ENCODE measurements around the gene STARD13.

STARD13 gene

GRCh38 chr13:33213024-33213768, 72.4 kb downstream of the STARD13 start:
- no peak overlapping the region for H3K9ac ChIP-seq (ENCODE audit: low read length)
- peaks cover 24% of the 10 kb centered on the region for H3K4me1 ChIP-seq (ENCODE audit: control insufficient read depth, low read depth, low read length)
- no peaks in the 10 kb centered on the region for H3K27me3 ChIP-seq (ENCODE audit: control insufficient read depth, insufficient read depth, low read length)
- H3K27ac ChIP-seq (ENCODE audit: low read length), result no peak overlapping the region
- no peaks in the 10 kb centered on the region for H3K9me3 ChIP-seq (ENCODE audit: control insufficient read depth, low read depth, low read length)
- H3K36me3 ChIP-seq (ENCODE audit: control insufficient read depth, low read depth, low read length), result no peaks in the 10 kb centered on the region
- H3K4me3 ChIP-seq (ENCODE audit: low read length), result no peak overlapping the region

- Histone ChIP-seq H3K4me3 (ENCODE audit: low read length) (no peak overlapping the region), H3K9ac (ENCODE audit: low read length) (no peak overlapping the region)
These were observed 73.2 kb downstream of the STARD13 start for GRCh38 chr13:33212396-33212795.

GRCh38 chr13:33210090-33210489, 75.5 kb downstream of the STARD13 start:
- H3K4me1 ChIP-seq (ENCODE audit: control insufficient read depth, low read depth, low read length), result peaks cover 30% of the 10 kb centered on the region

More at GRCh38 chr13:33212396-33212795, 73.2 kb downstream of the STARD13 start:
- H3K4me1 ChIP-seq (ENCODE audit: control insufficient read depth, low read depth, low read length), result peaks cover 24% of the 10 kb centered on the region
- H3K27ac ChIP-seq (ENCODE audit: low read length), result no peak overlapping the region
- no peaks in the 10 kb centered on the region for H3K36me3 ChIP-seq (ENCODE audit: control insufficient read depth, low read depth, low read length)
- no peaks in the 10 kb centered on the region for H3K9me3 ChIP-seq (ENCODE audit: control insufficient read depth, low read depth, low read length)
- H3K27me3 ChIP-seq (ENCODE audit: control insufficient read depth, insufficient read depth, low read length), result no peaks in the 10 kb centered on the region

GRCh38 chr13:33208290-33209220, 77.0 kb downstream of the STARD13 start:
- Histone ChIP-seq H3K27ac (ENCODE audit: low read length) (no peak overlapping the region), H3K36me3 (ENCODE audit: control insufficient read depth, low read depth, low read length) (no peaks in the 10 kb centered on the region), H3K9ac (ENCODE audit: low read length) (no peak overlapping the region), H3K4me3 (ENCODE audit: low read length) (no peak overlapping the region), H3K27me3 (ENCODE audit: control insufficient read depth, insufficient read depth, low read length) (no peaks in the 10 kb centered on the region), H3K4me1 (ENCODE audit: control insufficient read depth, low read depth, low read length) (peaks cover 19% of the 10 kb centered on the region), H3K9me3 (ENCODE audit: control insufficient read depth, low read depth, low read length) (no peaks in the 10 kb centered on the region)

More at GRCh38 chr13:33210090-33210489, 75.5 kb downstream of the STARD13 start:
- Histone ChIP-seq H3K4me3 (ENCODE audit: low read length) (no peak overlapping the region), H3K27ac (ENCODE audit: low read length) (no peak overlapping the region), H3K9me3 (ENCODE audit: control insufficient read depth, low read depth, low read length) (no peaks in the 10 kb centered on the region), H3K9ac (ENCODE audit: low read length) (no peak overlapping the region), H3K27me3 (ENCODE audit: control insufficient read depth, insufficient read depth, low read length) (no peaks in the 10 kb centered on the region), H3K36me3 (ENCODE audit: control insufficient read depth, low read depth, low read length) (no peaks in the 10 kb centered on the region)

- no peak overlapping the region for H3K4me3 ChIP-seq (ENCODE audit: low read length)
- no peaks in the 10 kb centered on the region for H3K27me3 ChIP-seq (ENCODE audit: control insufficient read depth, insufficient read depth, low read length)
- peaks cover 10% of the 10 kb centered on the region for H3K4me1 ChIP-seq (ENCODE audit: control insufficient read depth, low read depth, low read length)
- H3K36me3 ChIP-seq (ENCODE audit: control insufficient read depth, low read depth, low read length), result no peaks in the 10 kb centered on the region
- H3K9ac ChIP-seq (ENCODE audit: low read length), result no peak overlapping the region
- H3K9me3 ChIP-seq (ENCODE audit: control insufficient read depth, low read depth, low read length), result no peaks in the 10 kb centered on the region
- H3K27ac ChIP-seq (ENCODE audit: low read length), result no peak overlapping the region
These were observed 78.0 kb downstream of the STARD13 start for GRCh38 chr13:33207615-33207961.

DNA sequence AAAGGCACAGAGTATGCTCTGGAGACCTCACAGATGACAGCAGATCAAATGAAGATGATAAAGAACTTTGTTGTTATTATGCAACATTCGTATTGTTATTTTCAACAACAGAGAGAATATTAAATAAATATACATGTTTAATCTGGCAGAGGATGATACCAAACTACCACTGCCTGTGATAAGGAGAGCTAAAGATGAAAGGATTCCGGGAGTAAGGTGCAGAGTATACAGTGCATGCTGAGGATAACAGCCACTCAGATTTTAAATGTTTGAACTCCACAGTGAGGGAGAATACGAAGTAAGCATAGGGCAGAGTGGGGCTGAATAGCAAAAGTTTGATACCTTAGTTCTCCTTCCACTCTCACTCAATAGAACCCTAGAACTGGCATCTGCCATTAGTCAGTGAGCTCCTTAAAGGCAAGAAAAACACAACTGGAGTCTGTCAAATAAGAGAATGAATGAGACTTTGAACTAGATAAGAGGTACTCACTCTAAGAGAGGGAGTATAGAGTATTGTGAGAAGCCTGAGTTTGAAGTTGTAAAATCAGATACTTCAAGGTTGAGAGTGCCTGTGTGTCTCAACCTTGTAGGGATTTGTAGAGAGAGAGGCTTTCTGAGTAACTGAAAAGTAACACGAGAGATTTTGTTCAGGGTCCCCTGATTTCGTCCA, 78.5 kb downstream of the STARD13 start:
- Histone ChIP-seq H3K9me3 (ENCODE audit: control insufficient read depth, low read depth, low read length) (no peaks in the 10 kb centered on the region), H3K27me3 (ENCODE audit: control insufficient read depth, insufficient read depth, low read length) (no peaks in the 10 kb centered on the region), H3K4me3 (ENCODE audit: low read length) (no peak overlapping the region), H3K9ac (ENCODE audit: low read length) (no peak overlapping the region), H3K36me3 (ENCODE audit: control insufficient read depth, low read depth, low read length) (no peaks in the 10 kb centered on the region), H3K4me1 (ENCODE audit: control insufficient read depth, low read depth, low read length) (peaks cover 6% of the 10 kb centered on the region), H3K27ac (ENCODE audit: low read length) (no peak overlapping the region)

- H3K9me3 ChIP-seq (ENCODE audit: control insufficient read depth, low read depth, low read length), result no peaks in the 10 kb centered on the region
- H3K9ac ChIP-seq (ENCODE audit: low read length), result no peak overlapping the region
- no peaks in the 10 kb centered on the region for H3K27me3 ChIP-seq (ENCODE audit: control insufficient read depth, insufficient read depth, low read length)
- H3K4me1 ChIP-seq (ENCODE audit: control insufficient read depth, low read depth, low read length), result peaks cover 6% of the 10 kb centered on the region
- no peak overlapping the region for H3K4me3 ChIP-seq (ENCODE audit: low read length)
- H3K27ac ChIP-seq (ENCODE audit: low read length), result no peak overlapping the region
- H3K36me3 ChIP-seq (ENCODE audit: control insufficient read depth, low read depth, low read length), result no peaks in the 10 kb centered on the region
These were observed 79.1 kb downstream of the STARD13 start for GRCh38 chr13:33206425-33206824.

- no peaks in the 10 kb centered on the region for H3K36me3 ChIP-seq (ENCODE audit: control insufficient read depth, low read depth, low read length)
- H3K27ac ChIP-seq (ENCODE audit: low read length), result no peak overlapping the region
- no peaks in the 10 kb centered on the region for H3K9me3 ChIP-seq (ENCODE audit: control insufficient read depth, low read depth, low read length)
- no peaks in the 10 kb centered on the region for H3K27me3 ChIP-seq (ENCODE audit: control insufficient read depth, insufficient read depth, low read length)
- no peak overlapping the region for H3K9ac ChIP-seq (ENCODE audit: low read length)
- peaks cover 6% of the 10 kb centered on the region for H3K4me1 ChIP-seq (ENCODE audit: control insufficient read depth, low read depth, low read length)
- no peak overlapping the region for H3K4me3 ChIP-seq (ENCODE audit: low read length)
These were observed 79.7 kb downstream of the STARD13 start for GRCh38 chr13:33205804-33206221.

- H3K4me1 ChIP-seq (ENCODE audit: control insufficient read depth, low read depth, low read length), result peaks cover 6% of the 10 kb centered on the region
- H3K27ac ChIP-seq (ENCODE audit: low read length), result no peak overlapping the region
- H3K36me3 ChIP-seq (ENCODE audit: control insufficient read depth, low read depth, low read length), result no peaks in the 10 kb centered on the region
- no peaks in the 10 kb centered on the region for H3K27me3 ChIP-seq (ENCODE audit: control insufficient read depth, insufficient read depth, low read length)
- no peak overlapping the region for H3K9ac ChIP-seq (ENCODE audit: low read length)
- H3K4me3 ChIP-seq (ENCODE audit: low read length), result no peak overlapping the region
- no peaks in the 10 kb centered on the region for H3K9me3 ChIP-seq (ENCODE audit: control insufficient read depth, low read depth, low read length)
These were observed 80.3 kb downstream of the STARD13 start for GRCh38 chr13:33205224-33205623.

DNA sequence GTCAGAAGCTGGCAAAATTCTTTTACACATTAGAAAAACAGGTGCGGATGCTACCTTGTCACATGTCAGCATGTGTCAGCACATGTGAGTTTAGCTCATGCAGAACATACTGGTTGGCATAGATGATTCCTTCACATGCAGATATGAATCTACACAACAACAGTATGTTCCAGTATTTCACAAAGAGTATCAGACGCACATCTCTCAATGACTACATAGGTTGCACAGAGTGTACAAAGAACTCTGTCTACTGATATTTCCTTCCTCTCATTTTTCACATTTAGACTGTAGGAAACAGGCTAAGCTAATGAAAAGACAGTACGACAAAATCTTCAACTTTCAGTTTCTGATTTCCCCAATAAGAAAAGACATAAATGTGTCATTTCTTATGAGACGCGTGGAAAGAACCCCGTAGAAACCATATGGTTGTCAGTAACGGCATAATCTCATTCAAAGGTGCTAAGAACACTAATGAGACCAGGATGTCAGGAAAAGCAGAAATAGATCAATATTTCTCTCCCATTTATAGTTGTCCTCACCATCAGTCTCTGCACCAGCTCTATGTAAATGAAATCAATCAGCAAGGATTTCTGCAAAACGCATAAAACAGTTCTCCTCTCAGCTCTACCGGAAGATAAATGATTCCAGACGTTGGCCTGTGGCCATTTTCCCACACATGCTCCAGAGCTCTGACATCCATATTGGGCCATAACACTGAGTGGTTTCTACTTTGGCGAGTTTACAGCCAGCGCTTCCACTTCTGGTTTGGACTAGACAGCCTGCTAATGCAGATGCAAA, 81.2 kb downstream of the STARD13 start:
- no peak overlapping the region for H3K4me3 ChIP-seq (ENCODE audit: low read length)
- H3K9ac ChIP-seq (ENCODE audit: low read length), result no peak overlapping the region
- no peak overlapping the region for H3K27ac ChIP-seq (ENCODE audit: low read length)

More for the DNA sequence above, 81.2 kb downstream of the STARD13 start:
- H3K9me3 ChIP-seq (ENCODE audit: control insufficient read depth, low read depth, low read length), result no peaks in the 10 kb centered on the region
- no peaks in the 10 kb centered on the region for H3K36me3 ChIP-seq (ENCODE audit: control insufficient read depth, low read depth, low read length)
- H3K27me3 ChIP-seq (ENCODE audit: control insufficient read depth, insufficient read depth, low read length), result no peaks in the 10 kb centered on the region
- peaks cover 6% of the 10 kb centered on the region for H3K4me1 ChIP-seq (ENCODE audit: control insufficient read depth, low read depth, low read length)

All from iPS-18a (cell line).